ENCODE measurements around the gene GPLD1.

The GPLD1 gene

GRCh38 chr6:24501374-24501773 lies 12.0 kb upstream of the GPLD1 start:
- no peak for DNase-seq (ENCODE audit: low spot score)

- no peak for DNase-seq (ENCODE audit: low spot score)
These were observed 11.3 kb upstream of the GPLD1 start for GRCh38 chr6:24500683-24501082.

GRCh38 chr6:24497254-24497970 lies 8.0 kb upstream of the GPLD1 start:
- DNase-seq (ENCODE audit: low spot score) = no peak

- peak; percentile 86 for DNase-seq (ENCODE audit: low spot score)
These were observed 5.7 kb upstream of the GPLD1 start, which contains the start of gene ALDH5A1 for GRCh38 chr6:24494821-24495795. TSS of gene ALDH5A1 (plus strand) at chr6:24494969. CDS start at chr6:24494997, 28 bp downstream.

- peak; percentile 21 for DNase-seq (ENCODE audit: low spot score)
These were observed 4.8 kb upstream of the GPLD1 start for GRCh38 chr6:24493945-24494820.

- peak; percentile 44 for DNase-seq (ENCODE audit: low spot score)
These were observed 3.1 kb upstream of the GPLD1 start for GRCh38 chr6:24492475-24492874.

GRCh38 chr6:24490948-24491347 lies 1.6 kb upstream of the GPLD1 start:
- DNase-seq (ENCODE audit: low spot score) = no peak

- no peak for DNase-seq (ENCODE audit: low spot score)
These were observed 503 bp upstream of the GPLD1 start for GRCh38 chr6:24489881-24490280.

GRCh38 chr6:24486065-24486464 lies 3.3 kb downstream of the GPLD1 start:
- no peak for DNase-seq (ENCODE audit: low spot score)

GRCh38 chr6:24484657-24485323 lies 4.6 kb downstream of the GPLD1 start:
- DNase-seq (ENCODE audit: low spot score) = no peak

- no peak for DNase-seq (ENCODE audit: low spot score)
These were observed 7.9 kb downstream of the GPLD1 start for GRCh38 chr6:24481449-24481848.

- DNase-seq (ENCODE audit: low spot score) = no peak
These were observed 8.7 kb downstream of the GPLD1 start for GRCh38 chr6:24480705-24481104.

GRCh38 chr6:24478903-24479302 lies 10.5 kb downstream of the GPLD1 start:
- DNase-seq (ENCODE audit: low spot score) = no peak

- no peak for DNase-seq (ENCODE audit: low spot score)
These were observed 12.3 kb downstream of the GPLD1 start for GRCh38 chr6:24477070-24477469.

GRCh38 chr6:24476631-24477030 lies 12.7 kb downstream of the GPLD1 start:
- DNase-seq (ENCODE audit: low spot score) = no peak

GRCh38 chr6:24472181-24472580 lies 17.2 kb downstream of the GPLD1 start:
- DNase-seq (ENCODE audit: low spot score) = no peak

- DNase-seq (ENCODE audit: low spot score) = no peak
These were observed 19.6 kb downstream of the GPLD1 start for GRCh38 chr6:24469811-24470210.

GRCh38 chr6:24464253-24465038 lies 24.9 kb downstream of the GPLD1 start:
- no peak for DNase-seq (ENCODE audit: low spot score)

GRCh38 chr6:24460966-24461365 lies 28.4 kb downstream of the GPLD1 start:
- no peak for DNase-seq (ENCODE audit: low spot score)

GRCh38 chr6:24458941-24459340 lies 30.4 kb downstream of the GPLD1 start:
- no peak for DNase-seq (ENCODE audit: low spot score)

GRCh38 chr6:24458134-24458533 lies 31.2 kb downstream of the GPLD1 start:
- DNase-seq (ENCODE audit: low spot score) = no peak

Data from iPS-NIHi11 (cell line).